MM.1S (cell line): ENCODE results near the gene CANT1.

Experiments used
- CTCF ChIP-seq: fragments of 300-600 bp; sonication (generic); IDR thresholded peaks from 2 replicates; pipeline ENCODE4 v1.5.1; 2016; ENCODE audit warnings: antibody characterized with exemption, low read length, mixed read lengths
- EZH2 ChIP-seq: fragments of 300-600 bp; sonication (generic); optimal IDR thresholded peaks from 2 replicates; pipeline ENCODE3; 2017; ENCODE audit warnings: low read depth, mild to moderate bottlenecking, antibody characterized with exemption, low read length, mixed read lengths

- TF ChIP-seq CTCF (no peak), EZH2 (no peak)
Measured at GRCh38 chr17:79022507-79022991, 13.0 kb upstream of the CANT1 start.
